ENCODE data around the gene TAPT1. TPM values are rescaled to one million over a fixed set of nuclear protein-coding genes. Genes with fewer than 3 reads are reported as not detected.

TAPT1 gene
- polyA plus RNA-seq, 2 of the 4 experiments (the other 2 are of a cell fraction), result 11.5 to 17.1 TPM

DNA sequence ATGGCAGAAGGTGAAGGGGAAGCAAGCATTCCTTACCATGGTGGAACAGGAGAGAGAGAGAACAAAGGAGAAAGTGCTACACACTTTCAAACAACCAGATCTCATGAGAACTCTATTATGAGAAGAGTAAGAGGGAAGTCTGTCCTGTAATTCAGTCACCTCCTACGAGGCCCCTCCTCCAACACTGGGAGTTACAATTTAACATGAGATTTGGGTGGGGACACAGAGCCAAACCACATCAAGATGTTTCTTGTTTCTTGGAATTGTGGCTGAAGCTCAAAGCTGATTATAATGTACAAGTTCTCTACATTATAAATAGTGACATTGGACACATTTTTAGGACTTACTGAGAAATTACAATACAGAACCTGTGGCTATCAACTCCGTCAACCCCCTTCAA is 29.5 kb upstream of the TAPT1 start (continued):
- TF ChIP-seq NR3C1 (IDR thresholded peaks at IDR 0.05) (no peak), SMC3 (IDR thresholded peaks at IDR 0.05) (no peak)

GRCh38 chr4:16253127-16253960 is 27.1 kb upstream of the TAPT1 start:
- DNase-seq (ENCODE audit: low read depth in 1 of 2, low spot score in 1 of 2), result peak; percentile 10 to 32
- 5% methylated on average over 2 of the region's 2 CpGs for WGBS (ENCODE audit: missing lambda C conversion rate)
- Histone ChIP-seq H3K4me3 (no peak overlapping the region), H3K4me1 (peaks cover 51% of the 10 kb centered on the region), H3K27ac (peak overlapping the region; percentile 77 to 88), H3K4me2 (peak overlapping the region; percentile 61), H3K9me3 (no peaks in the 10 kb centered on the region)
- ATAC-seq, result peak; percentile 63 to 79
- no peak for FAIRE-seq
- peak; percentile 70; the same call in 1 of the 2 replicates for TF ChIP-seq FOSL2 (IDR thresholded peaks at IDR 0.05)
- TF ChIP-seq FOSL2 (CRISPR knock-in tag; IDR thresholded peaks at IDR 0.05), result peak; percentile 62
- TF ChIP-seq GATA3 (IDR thresholded peaks at IDR 0.05; ENCODE audit: borderline replicate concordance), result peak; percentile 26; the same call in 1 of the 2 replicates
- TF ChIP-seq JUNB (IDR thresholded peaks at IDR 0.05), result peak; percentile 75
- TF ChIP-seq EHMT2 (IDR thresholded peaks at IDR 0.05; ENCODE audit: low read depth), result no peak
- TF ChIP-seq SREBF2 (IDR thresholded peaks at IDR 0.05), result no peak
- no peak for TF ChIP-seq FOSB (CRISPR knock-in tag; IDR thresholded peaks at IDR 0.05)
- TF ChIP-seq JUN (IDR thresholded peaks at IDR 0.05), result 0 out of 5 replicates have a peak, but pooled peaks of 1 of the 2 experiments have one; percentile 23
- TF ChIP-seq ESRRA (IDR thresholded peaks at IDR 0.05; ENCODE audit: borderline replicate concordance, low read length), result no peak
- POLR2A ChIA-PET, result no interaction called here
- CTCF ChIA-PET, result no interaction called here

DNA sequence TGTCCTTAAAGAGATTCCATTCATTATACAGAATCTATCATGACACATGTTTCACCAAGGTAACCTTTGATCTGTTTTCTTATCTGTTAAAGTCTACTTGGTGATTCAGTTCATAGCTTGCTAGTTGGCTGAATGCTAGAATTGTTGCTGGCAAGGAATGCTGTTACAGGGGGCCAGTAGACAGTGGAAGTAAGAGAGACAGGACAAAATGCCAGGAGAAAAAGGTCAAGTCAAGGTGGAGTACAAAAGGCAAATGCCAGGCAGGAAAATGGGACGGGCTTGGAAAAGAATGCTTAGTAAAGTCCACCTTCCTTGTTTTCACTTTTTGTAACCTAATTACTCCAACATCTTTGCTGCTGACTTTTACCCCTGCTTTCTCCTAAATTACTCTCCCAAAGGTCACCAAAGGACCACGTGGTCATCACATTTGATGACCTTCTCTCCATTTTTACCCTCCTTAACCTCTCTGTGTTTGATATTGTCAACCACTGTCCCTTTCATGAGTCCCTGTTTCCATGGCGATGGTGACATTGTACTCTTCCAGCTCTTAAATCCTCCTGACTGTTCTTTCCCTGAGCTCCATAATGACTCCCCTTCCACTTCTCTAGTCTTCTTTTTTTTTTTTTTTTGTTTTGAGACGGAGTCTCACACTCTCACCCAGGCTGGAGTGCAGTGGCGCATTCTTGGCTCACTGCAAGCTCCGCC is 24.5 kb upstream of the TAPT1 start:
- CTCF ChIA-PET, result interaction anchor here (0.6 to 2.2 kb wide), 8 partner anchors 12 to 1221 kb away, joined by 3 to 10 read pairs (median 4); no protein-coding TSS in a partner anchor
- 58% methylated on average over 6 of the region's 6 CpGs for WGBS (ENCODE audit: missing lambda C conversion rate)

More for the DNA sequence above, 24.5 kb upstream of the TAPT1 start:
- ATAC-seq (peak; percentile 91 to 93), FAIRE-seq (no peak), DNase-seq (ENCODE audit: low read depth in 1 of 2, low spot score in 1 of 2) (peak; percentile 38 to 65)
- peaks cover 51% of the 10 kb centered on the region for H3K4me1 ChIP-seq
- POLR2A ChIA-PET, result interaction anchor here (0.8 to 2.1 kb wide), 2 partner anchors 23 to 26 kb away, joined by 3 to 10 read pairs; no protein-coding TSS in a partner anchor
- H3K9me3 ChIP-seq, result no peaks in the 10 kb centered on the region
- peak overlapping the region; percentile 57 for H3K4me2 ChIP-seq
- H3K27ac ChIP-seq, result peak overlapping the region; percentile 81 to 88
- H3K4me3 ChIP-seq, result no peak overlapping the region
- TF ChIP-seq GATA3 (IDR thresholded peaks at IDR 0.05; ENCODE audit: borderline replicate concordance) (peak; percentile 71; the same call in 1 of the 2 replicates), FOSL2 (IDR thresholded peaks at IDR 0.05) (peak; percentile 48; the same call in 1 of the 2 replicates), FOSL2 (CRISPR knock-in tag; IDR thresholded peaks at IDR 0.05) (peak; percentile 26; the same call in 1 of the 2 replicates), JUNB (IDR thresholded peaks at IDR 0.05) (peak; percentile 81), TFCP2L1 (CRISPR knock-in tag; IDR thresholded peaks at IDR 0.05) (no peak), MYC (IDR thresholded peaks at IDR 0.05; ENCODE audit: borderline replicate concordance, low read length) (no peak), ZC3H11A (IDR thresholded peaks at IDR 0.05) (no peak), E2F6 (IDR thresholded peaks at IDR 0.05; ENCODE audit: borderline replicate concordance, low read depth) (no peak), BHLHE40 (IDR thresholded peaks at IDR 0.05; ENCODE audit: low read depth, low read length) (no peak), USF2 (IDR thresholded peaks at IDR 0.05) (0 out of 2 replicates have a peak, but pooled peaks have one; percentile 32), EP300 (IDR thresholded peaks at IDR 0.05) (peak; percentile 50 to 72; a peak in 3 of 5 replicates), ESRRA (IDR thresholded peaks at IDR 0.05; ENCODE audit: borderline replicate concordance, low read length) (peak; percentile 84; the same call in 1 of the 2 replicates), JUN (IDR thresholded peaks at IDR 0.05) (peak in 1 of 2 experiments; percentile 47; a peak in 1 of 5 replicates), RAD21 (conservative IDR thresholded peaks at IDR 0.05 in 1 of 2, IDR thresholded peaks at IDR 0.05 in 1 of 2) (no peak), RFX5 (IDR thresholded peaks at IDR 0.05) (no peak)
- TF ChIP-seq, protein P1, sequence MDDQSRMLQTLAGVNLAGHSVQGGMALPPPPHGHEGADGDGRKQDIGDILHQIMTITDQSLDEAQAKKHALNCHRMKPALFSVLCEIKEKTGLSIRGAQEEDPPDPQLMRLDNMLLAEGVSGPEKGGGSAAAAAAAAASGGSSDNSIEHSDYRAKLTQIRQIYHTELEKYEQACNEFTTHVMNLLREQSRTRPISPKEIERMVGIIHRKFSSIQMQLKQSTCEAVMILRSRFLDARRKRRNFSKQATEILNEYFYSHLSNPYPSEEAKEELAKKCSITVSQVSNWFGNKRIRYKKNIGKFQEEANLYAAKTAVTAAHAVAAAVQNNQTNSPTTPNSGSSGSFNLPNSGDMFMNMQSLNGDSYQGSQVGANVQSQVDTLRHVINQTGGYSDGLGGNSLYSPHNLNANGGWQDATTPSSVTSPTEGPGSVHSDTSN (IDR thresholded peaks at IDR 0.05), result no peak

Data from A549 (cell line).